Dermis blood vessel endothelial cell (primary cell): Measurements from ENCODE around the gene MTR. TPM values are rescaled to one million over a fixed set of nuclear protein-coding genes. Genes with fewer than 3 reads are reported as not detected.
A peak's percentile ranks its signal among the peaks of the same experiment; 100 is the strongest.

Source experiments
- DNase-seq: peaks from one replicate; pipeline ENCODE4 v3.0.0; 2010
- total RNA-seq: library from RNA; depleted of rRNA; stranded (reverse); fragments of >200 nt; gene quantifications from 2 replicates; pipeline ENCODE4 v1.2.3, GENCODE V29; 2014

Gene MTR
- total RNA-seq, 1 donor from 2014 or later: 34.9 TPM

DNA sequence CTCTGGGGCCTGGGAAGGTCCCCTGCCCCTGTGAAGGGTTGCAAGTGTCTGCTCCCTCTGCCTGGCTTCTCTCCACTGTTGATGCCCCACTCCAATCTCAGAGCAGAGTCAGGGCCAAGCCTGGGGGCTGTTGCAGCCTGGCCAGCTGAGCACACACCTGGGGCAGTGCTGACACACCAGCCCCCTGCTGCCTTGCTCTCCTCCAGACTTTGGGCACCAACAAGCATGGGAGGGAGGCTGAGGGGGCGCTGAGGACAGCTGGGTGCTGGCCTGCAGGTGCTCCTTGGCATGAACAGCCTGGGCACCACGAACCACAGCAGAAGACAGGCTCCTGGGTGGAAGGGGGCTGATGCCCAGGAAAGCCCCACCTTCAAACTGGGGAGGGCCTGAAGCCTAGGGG is 9.6 kb upstream of the MTR start:
- no peak for DNase-seq

DNA sequence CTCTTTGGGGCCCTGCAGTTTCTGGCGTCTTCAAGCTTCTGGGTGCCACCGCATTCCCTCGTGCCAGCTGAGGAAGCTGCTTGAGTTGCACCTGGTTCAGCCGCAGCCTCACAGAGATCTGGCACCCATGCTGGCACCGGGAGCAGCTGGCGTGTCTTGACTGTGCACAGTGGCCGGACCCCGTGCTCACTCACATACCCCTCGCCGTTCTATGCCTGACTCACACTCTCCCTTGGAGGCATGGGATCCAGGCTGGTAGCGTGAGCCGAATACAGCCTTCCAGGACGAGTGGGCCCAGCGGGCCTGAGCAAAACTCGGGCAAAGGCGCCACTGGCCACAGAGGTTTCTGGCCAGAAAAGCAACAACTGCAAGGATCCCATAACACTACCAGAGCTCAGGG is 8.6 kb upstream of the MTR start:
- no peak for DNase-seq

DNA sequence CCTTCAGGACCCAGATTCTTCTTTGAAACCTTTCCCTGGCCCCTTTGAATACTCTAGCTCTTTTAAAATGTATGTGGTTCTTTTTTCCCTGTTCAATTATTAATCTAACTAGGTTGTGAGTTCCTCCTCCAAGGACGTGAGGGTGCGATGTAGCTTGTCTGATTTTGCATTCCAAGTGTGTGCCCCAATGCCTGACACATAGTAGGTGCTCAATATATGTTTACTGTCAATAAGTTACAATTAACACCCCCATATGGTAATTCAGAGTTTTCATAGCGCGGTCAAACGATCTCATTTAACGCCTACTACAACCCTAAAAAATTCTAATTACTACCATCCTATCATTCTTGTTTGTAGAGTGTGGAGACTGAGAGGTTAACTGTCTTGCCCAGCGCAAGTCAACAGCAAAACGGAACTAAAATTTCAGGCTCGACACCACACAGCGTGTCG is 482 bp upstream of the MTR start:
- DNase-seq: no peak

DNA sequence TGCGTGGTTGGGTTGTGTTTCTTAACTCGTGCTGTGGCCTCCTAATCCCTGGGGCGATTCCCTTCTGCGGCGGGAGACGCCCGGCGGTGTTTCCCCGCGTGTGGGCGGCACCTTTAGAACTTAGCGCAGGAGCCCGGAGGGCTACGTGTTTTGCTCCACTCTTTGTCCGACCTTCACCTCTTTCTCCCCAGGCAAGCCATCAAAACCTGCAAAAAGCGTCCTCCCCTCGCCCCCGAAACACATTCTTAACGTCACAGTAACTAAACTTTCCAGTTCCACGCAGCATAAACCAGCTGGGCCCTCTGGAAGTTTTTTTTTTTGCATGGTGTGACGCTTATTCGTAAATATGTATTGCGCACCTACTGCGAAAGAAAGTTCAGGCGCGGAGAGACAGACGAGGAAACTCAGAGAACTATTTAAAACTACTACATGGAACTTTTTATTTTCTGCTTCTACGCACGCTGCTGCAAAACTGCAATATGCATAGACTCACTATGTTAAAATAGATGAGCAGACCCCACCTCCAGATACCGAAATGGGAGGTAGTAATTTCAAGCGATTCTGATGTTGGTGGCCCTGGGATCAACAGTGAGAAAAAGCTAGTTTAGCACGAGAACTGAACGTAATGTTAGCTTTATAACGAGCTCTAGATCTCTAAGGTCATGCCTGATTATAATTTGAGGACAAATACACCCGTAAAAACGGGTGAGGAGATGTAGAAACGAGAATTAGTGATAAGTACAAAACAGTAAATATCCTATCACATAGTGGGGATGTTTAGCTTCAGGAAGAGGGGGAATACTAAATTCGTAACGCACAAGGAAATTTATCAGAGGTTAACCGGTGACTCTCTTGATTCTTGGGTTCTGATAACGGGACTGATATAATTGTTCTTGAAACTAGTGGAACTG is 920 bp downstream of the MTR start:
- DNase-seq: peak; percentile 44

DNA sequence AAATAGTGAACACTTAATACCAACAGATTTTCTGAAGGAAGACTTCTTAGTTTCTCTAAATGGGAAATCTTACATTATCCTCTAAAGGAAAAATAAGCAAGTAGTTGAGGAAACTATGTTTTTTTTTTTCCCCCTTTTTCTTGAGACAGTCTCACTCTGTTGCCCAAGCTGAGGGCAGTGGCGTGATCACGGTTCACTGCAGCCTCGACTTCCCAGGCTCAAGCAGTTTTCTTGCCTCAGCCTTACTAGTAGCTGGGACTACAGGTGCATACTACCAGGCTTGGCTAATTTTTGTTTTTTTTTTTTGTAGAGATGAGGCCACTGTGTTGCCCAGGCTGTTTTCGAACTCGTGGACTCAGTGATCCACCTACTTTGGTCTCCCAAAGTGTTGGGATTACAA is 3.9 kb downstream of the MTR start:
- no peak for DNase-seq

DNA sequence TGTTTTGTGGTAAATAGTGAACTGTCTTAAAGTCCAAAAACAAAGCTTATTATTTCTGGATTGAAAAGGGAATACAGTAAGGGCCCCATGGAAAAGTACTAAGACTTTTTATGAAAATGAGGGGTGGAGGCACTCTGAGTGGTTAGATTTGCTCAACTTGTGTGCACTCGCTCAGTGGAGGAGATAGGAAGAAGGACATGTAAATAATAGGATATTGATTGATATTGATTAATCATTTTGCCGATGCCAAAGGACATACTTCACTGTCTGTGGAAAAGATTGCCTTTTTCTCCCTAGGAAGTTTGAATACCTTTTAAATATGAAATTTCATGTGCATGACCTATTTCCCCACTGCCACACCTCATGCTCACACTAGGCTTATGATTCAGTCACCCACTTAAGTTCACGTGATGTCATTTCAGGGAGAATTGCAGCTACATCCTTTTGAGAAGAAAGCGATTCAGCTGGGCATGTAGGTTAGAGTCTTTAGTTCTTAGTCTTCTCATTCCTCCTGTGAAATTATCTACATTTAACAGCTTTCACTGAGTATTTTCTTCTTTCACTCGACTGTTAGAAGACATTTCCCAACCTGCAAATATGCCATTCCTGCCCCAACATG is 5.0 kb downstream of the MTR start:
- DNase-seq: no peak

DNA sequence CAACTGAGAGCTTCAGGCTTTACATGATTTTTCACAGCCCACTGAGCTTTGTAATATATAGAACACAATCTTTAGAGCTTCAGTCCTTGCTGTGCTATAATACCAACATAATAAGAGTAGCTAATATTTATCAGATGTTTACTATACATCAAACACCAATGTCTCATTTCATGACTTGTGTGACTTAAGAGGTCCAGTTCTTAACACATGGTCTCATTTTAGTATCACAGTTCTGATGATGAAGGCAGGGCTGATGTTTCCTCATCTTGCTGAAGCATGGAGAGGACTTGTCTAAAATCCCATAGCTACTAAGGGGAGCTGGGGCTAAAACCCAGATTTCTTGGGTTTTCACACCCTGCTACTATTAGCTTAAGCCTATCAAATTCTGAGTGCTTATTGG is 5.5 kb downstream of the MTR start:
- DNase-seq: no peak

DNA sequence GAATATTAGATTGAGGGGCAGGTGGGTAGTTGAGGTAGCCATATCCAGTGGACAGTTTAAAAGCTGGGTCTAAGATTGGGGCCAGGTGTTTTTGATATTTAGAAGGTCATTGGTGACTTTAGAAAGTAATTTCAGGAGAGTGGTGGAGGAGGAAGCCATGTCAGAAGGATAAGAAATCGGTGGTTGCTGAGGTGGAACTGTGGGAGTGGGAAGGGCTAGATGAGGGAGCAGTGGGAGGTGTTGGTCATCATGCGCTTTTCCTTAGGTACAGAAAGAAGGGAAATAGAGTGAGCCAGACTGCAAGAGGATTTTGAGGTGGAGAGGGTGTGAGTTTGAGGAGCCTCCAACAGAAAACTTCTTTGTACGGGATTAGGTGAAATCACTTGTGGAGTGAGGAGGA is 7.2 kb downstream of the MTR start:
- no peak for DNase-seq

DNA sequence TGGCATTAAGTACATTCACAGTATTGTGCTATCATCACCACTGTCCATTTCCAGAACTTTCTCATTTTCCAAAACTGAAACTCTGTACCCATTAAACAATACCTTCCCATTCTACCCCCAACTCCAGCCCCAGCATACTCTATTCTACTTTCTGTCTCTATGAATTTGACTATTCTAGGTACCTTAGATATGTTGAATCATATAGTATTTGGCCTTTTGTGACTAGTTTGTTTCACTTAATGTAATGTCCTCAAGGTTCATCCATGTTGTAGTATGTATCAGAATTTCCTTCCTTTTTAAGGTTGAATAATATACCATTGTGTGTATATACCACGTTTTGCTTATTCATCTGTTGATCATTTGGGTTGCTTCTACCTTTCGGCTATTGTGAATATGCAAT is 11.5 kb downstream of the MTR start:
- no peak for DNase-seq

DNA sequence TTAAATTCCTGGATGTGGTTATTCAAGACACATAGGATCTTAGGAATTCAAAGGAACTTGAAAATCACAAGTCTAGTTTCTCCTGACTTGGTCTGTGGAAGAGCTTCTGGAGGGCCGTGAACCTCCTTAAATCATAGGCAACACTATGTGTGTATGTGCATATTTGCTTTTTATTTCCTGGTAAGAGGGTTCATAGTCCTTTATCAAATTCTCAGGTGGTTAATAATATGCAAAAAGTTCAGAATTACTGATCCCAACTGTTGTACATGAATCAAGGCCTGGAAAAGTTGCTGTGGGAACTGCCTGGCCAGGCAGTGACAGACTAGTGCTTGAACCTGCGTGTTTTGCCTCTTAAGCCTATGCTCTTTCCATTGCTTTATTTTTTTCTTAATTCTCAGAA is 12.9 kb downstream of the MTR start:
- no peak for DNase-seq

DNA sequence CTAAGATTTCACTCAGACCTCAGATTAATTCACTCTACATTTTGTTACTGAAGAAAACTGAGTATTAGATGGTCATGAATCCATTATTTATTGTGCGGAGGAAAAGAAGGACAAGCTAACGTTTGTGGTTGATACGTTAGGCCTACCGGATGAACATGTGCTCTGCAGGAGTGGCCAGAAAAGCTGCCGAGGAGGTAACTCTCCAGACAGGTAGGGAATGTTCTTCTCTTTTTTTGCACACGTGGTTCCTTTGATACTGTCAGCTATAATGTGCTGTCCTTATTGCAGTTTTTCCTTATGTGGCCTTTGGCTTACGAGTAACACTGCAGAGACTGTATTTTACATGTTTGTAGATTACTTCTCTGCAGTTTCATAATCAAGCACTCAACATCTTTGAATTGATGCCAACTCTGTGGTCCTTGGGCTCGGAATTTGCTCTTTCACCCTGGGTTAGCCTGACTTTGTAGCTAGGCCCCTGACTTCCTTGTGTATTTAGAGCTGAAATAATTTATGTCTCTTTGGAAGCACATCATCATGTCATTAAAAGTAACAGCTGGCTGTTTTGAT is 13.6 kb downstream of the MTR start:
- no peak for DNase-seq

DNA sequence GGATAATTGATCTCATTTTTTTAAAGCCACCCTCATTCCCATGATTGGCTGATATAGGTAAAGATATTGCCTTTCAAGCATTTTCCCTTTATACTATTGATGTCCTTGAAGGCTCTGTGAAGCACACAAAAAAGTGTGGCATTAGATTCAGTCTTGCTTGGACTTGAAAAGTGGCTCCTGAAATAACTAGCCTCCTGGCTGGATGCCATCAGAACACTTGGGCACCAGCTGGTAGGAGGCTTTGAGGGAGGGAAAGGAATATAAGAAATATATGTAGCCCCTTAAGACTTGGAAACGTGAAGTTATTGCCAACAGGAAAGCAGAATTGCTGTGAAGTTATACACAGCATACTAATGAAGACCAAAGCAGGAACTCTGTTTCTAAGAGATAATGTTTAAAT is 14.1 kb downstream of the MTR start:
- DNase-seq: peak; percentile 9

DNA sequence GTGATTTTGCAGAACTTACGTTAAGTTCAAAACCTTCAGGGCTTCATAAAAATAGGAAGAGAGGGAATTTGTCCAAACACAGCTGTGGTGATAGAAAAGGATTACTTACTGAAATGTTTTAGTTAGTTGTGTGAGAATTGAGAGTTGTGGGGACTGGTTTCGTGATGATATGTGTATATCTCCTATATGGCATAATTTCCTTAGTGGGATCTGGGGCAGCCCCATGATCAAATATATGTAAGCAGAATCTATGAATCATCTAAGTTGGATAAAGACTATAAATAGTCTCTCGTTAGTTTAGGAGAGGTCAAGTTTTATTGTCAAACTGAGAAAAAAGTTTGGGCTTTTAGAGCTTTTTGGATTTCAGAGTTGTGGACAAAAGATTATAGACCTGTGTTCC is 14.9 kb downstream of the MTR start:
- DNase-seq: no peak

DNA sequence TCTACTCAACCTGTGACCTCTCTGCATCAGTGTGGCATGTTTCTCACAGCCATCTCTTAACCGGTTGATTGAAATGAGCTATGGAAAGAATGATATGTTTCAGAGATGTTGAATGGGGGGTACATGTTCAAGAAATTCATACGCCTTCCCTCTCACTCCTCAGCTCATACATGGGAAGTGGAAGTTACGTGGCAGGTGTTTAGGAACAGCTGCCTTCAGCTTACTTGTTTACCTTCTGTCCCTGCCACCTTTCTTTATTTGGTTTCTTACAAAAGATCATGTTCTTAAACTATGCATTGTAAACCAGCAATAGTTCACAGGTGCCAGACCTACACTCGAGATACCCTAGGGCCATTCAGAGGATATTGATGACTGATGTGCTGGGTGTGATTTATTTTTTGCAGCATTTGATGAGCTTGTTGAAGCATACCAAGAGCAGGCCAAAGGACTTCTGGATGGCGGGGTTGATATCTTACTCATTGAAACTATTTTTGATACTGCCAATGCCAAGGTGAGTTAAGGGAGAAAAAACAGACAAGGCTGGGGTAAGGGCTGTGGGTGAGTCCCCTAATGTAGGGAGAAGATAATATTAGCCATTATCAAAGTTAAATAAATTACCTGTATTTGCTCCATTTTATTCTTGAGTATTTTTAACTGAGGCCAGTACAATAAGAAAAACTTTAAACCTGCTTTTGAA is 17.4 kb downstream of the MTR start:
- no peak for DNase-seq

DNA sequence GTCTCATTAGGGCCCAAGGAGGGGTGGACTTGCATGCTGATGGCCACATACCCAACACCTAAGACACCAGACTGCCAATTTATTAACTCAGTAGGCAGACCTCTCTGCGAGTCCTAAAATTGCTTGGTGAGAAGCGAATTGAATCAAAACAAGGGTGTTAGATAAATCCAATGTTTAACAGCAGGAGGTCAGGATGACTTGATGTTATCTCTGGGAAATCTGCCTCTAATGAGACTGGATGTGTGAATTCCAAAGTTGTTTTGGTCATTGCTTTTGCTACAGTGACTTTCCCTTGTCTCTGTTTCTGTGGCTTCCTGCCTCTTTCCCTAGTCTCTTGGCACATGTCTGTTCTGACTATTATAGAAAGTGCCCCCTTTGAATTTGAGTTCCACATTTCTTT is 20.8 kb downstream of the MTR start:
- no peak for DNase-seq

DNA sequence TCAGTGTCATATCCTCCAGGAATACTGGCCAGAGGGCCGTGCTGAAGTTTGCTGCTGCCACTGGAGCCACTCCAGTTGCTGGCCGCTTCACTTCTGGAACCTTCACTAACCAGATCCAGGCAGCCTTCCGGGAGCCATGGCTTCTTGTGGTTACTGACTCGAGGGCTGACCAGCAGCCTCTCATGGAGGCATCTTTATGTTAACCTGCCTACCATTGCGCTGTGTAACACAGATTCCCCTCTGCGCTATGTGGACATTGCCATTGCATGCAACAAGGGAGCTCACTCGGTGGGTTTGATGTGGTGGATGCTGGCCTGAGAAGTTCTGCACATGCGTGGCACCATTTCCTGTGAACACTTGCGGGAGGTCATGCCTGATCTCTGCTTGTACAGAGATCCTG is 24.8 kb downstream of the MTR start:
- DNase-seq: no peak

DNA sequence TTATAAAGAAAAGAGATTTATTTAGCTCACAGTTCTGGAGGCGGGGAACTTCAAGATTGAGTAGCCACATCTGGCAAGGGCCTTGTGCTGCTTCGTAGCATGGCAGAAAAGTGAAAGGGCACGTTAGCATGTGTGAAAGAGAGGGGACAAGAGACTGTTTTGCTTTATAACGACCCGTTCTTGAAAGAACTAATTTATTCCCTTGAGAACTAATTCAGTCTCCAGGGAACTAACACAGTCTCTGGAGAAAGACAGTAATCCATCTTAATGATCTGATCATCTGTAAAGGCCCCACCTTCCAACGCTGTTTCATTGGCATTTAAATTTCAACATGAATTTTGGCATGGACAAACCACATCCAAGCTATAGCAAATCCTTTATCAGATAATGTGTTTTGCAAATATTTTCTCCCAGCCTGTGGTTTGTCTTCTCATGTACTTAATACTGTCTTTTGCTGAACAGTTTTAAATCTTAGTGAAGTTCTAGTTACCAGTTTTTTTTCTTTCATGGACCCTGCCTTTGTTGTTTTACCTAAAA is 26.1 kb downstream of the MTR start:
- no peak for DNase-seq

DNA sequence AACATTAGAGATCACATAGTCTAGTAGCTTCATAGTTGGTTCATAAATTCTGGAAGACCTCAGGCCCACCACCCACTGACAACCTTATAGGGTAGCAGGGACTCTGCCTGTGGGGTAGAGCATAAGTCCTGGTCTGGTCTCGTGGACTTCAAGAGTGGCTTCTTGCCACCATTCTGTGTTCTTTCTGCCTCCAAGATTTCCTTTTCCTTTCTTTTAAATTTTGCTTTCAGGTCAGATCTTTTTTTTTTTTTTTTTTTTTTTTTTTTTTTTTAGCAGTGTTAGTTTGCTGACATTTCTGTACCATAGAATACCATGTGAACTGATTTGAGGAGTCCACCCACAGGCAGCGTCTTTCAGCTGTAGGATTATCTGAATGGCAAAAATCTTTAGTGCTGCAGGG is 28.5 kb downstream of the MTR start:
- no peak for DNase-seq

DNA sequence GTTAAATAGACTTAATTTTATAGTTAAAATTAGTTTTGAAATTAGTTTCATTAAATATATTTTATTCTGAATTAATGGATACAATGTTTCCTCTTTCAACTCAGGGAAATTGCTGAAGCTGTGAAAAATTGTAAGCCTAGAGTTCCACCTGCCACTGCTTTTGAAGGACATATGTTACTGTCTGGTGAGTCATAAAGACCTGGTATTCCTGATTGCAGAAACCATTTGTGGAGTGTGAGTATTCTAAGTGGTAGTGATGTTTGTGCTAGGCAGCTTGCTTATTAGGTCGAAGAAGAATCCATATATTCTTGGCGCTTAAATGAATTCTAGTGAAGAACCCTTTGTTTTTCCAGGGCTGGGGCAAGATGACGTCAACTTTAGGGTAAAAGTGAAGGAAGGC is 34.0 kb downstream of the MTR start:
- no peak for DNase-seq

DNA sequence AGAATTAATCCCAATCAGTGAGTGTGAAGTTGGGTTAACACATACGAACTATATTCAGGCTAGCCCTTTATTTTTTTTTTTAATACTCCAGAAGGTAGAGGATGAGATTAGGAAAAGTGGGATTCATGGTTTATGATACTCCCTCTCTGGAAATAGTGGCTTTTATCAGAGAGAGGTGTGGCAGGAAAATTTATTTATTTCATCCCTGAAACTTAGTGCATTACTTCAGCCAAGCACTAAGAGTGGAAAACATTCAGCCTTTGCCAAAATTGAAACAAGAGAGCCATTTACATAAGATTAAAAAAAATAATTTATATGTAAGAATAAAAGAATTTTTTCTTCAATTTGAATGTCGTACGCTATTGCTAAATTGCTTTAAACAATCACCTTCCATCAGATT is 35.0 kb downstream of the MTR start:
- no peak for DNase-seq

DNA sequence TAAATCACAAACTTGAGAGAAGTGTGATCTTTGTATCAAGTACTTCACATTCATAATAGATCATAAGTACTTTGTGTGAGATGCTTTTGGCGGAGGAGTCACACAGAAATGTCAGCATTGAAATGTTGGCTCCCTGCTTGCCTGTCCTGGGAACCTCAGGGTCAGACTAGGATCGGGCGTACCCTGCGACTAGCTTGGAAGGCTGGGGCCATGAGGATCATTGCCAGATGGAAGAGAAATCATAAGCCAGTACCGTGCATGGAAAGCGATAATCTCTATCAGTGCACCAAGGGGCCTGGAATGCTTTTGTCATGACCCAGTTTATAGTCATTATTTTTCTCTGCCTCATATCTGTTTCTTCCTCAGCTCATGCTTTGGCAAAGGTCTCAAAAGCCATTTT is 35.5 kb downstream of the MTR start:
- no peak for DNase-seq

DNA sequence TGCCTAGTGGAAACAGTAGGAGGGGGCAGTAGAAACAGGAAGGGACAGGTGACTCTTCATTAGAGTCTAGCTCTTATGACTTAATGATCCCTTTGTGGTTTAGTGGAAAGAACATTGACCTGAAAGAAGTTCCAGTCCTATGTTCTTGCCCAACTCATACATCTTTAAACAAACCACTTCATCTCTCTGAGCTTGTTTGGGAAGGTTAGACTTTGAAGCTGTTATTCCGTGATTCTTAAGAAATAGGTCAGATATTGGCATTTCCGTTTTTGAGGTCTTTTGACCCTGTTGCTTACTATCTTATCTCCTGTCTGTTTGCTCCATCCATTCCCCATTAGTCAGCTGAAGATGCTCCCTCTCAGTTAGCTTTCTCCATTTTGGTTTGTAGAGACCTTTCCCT is 38.5 kb downstream of the MTR start:
- DNase-seq: no peak

DNA sequence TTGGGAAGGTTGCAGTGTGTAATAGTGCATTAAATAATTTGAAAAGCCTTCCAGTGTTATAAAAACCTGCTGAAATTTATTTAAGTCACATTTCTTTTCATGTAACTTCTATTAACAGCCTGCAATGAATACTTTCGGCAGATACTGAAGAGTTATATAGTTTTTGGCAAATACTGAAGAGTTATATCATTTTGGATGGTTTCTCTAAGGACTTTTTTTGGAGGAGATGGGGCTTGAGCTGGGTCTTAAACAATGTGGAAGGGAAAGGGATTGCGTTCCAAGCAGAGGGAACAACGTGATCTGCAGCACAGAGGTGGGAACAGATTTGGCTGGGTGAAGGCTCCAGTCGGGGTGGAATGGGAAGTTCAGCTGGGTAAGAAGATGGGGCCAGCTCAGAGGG is 39.8 kb downstream of the MTR start:
- no peak for DNase-seq
